K562 (cell line): ENCODE results near the gene MOSPD3. TPM values are rescaled to one million over a fixed set of nuclear protein-coding genes. Genes with fewer than 3 reads are reported as not detected.

ENCODE experiments used
- BHLHE40 ChIP-seq: IDR thresholded peaks from 2 replicates; pipeline ENCODE4 v1.6.1; 2011; ENCODE audit warnings: low read length, improper control_type of control experiment
- CBX3 ChIP-seq, 2 experiments: IDR thresholded peaks; 1 replicate in 1 of 2; 2 replicates in 1 of 2; pipeline ENCODE4 v1.6.1; 2012; ENCODE audit warnings: inconsistent platforms in 2 of 2, low read length in 2 of 2, borderline replicate concordance in 1 of 2, control low read depth in 1 of 2
- CTCF ChIP-seq, 3 experiments: IDR thresholded peaks in 2 of 3; conservative IDR thresholded peaks in 1 of 3; 2 replicates each; pipeline ENCODE4 v1.5.1; 2011 to 2012; ENCODE audit warnings: low read length in 3 of 3, mild to moderate bottlenecking in 3 of 3, control low read depth in 2 of 3, improper control_type of control experiment in 1 of 3, inconsistent platforms in 1 of 3, low read depth in 1 of 3, mixed read lengths in 1 of 3, moderate library complexity in 1 of 3; ENCODE audit not compliant: insufficient read depth in 2 of 3
- HDGF ChIP-seq: fragments of 450-650 bp; IDR thresholded peaks from 2 replicates; pipeline ENCODE4 v1.6.1; 2016
- KLF13 ChIP-seq: fragments of 450-650 bp; IDR thresholded peaks from 2 replicates; pipeline ENCODE4 v1.6.1; 2016; ENCODE audit warnings: missing genetic modification characterization, low read depth, mild to moderate bottlenecking, missing compliant biosample characterization, moderate library complexity, borderline replicate concordance
- MAFK ChIP-seq: IDR thresholded peaks from 2 replicates; pipeline ENCODE4 v1.6.1; 2011; ENCODE audit warnings: low read length, improper control_type of control experiment
- MBD2 ChIP-seq: sonication (generic); IDR thresholded peaks from 2 replicates; pipeline ENCODE4 v1.6.1; 2016; ENCODE audit warnings: low read depth, borderline replicate concordance
- MLLT1 ChIP-seq, 2 experiments: fragments of 450-650 bp; IDR thresholded peaks; 2 replicates each; pipeline ENCODE4 v1.6.1; 2016
- RAD21 ChIP-seq, 2 experiments: fragments of 250-450 bp in 1 of 2; fragments of 450-650 bp in 1 of 2; sonication (Bioruptor Pico) in 1 of 2; formaldehyde crosslinking in 1 of 2; IDR thresholded peaks in 1 of 2; conservative IDR thresholded peaks in 1 of 2; 2 replicates each; pipeline versions ENCODE4 v1.4.0 to v1.8.0; 2020 to 2022; ENCODE audit warnings: mild to moderate bottlenecking in 2 of 2, moderate library complexity in 1 of 2
- RBM25 ChIP-seq: fragments of 200-400 bp; formaldehyde crosslinking; IDR thresholded peaks from 2 replicates; pipeline ENCODE4 v1.6.1; 2018; ENCODE audit warnings: low read length, low read depth, moderate library complexity; ENCODE audit not compliant: severe bottlenecking
- REST ChIP-seq, 2 experiments: fragments of 450-650 bp; formaldehyde crosslinking in 1 of 2; IDR thresholded peaks; 2 replicates each; pipeline versions ENCODE4 v1.4.0 to v1.6.1; 2014 to 2020; ENCODE audit warnings: mild to moderate bottlenecking in 2 of 2, borderline replicate concordance in 1 of 2, low read depth in 1 of 2
- TAF7 ChIP-seq: fragments of 450-650 bp; IDR thresholded peaks from 2 replicates; pipeline ENCODE4 v1.6.1; 2016; ENCODE audit warnings: missing genetic modification characterization, missing compliant biosample characterization
- polyA plus RNA-seq, 8 experiments: library from polyadenylated mRNA; depleted of rRNA in 4 of 8; stranded (reverse) in 5 of 8; unstranded in 3 of 8; fragments of >200 nt; fragmentation: Nextera tagmentation in 2 of 8; fragmentation: Illumina TruSeq in 1 of 8; extraction: Ambion mirVana in 2 of 8; extraction: Trizol in 1 of 8; gene quantifications; 2 replicates each; pipeline versions ENCODE4 v1.2.1 to v1.2.3, GENCODE V29; 2011 to 2014; ENCODE audit warnings: inconsistent platforms in 1 of 8, missing spikeins in 1 of 8
- total RNA-seq, 7 experiments: library from RNA; depleted of rRNA in 6 of 7; stranded (reverse); fragments of >200 nt in 6 of 7; fragmentation: Illumina TruSeq in 2 of 7; extraction: Trizol in 2 of 7; gene quantifications; 2 replicates each; pipeline versions ENCODE4 v1.2.1 to v1.2.3, GENCODE V29; 2011 to 2021; ENCODE audit warnings: low replicate concordance in 1 of 7

MOSPD3 gene
- total and polyA plus RNA-seq, 9 of the 15 experiments (the other 6 are each of a cell fraction or from before 2014, with no cell fraction given): 1.4 to 32.1 (median 7.3) TPM

- TF ChIP-seq REST (IDR thresholded peaks at IDR 0.05; ENCODE audit: borderline replicate concordance) (peak; percentile 18; the same call in 1 of the 2 replicates), REST (CRISPR knock-in tag; IDR thresholded peaks at IDR 0.05; ENCODE audit: low read depth) (peak; percentile 41; the same call in 1 of the 2 replicates), HDGF (no peak), RAD21 (CRISPR knock-in tag; conservative IDR thresholded peaks at IDR 0.05 in 1 of 2, IDR thresholded peaks at IDR 0.05 in 1 of 2) (no peak; a peak in 1 of 4 replicates), CBX3 (IDR thresholded peaks at IDR 0.05; ENCODE audit: borderline replicate concordance in 1 of 2, low read length in 2 of 2) (no peak), CTCF (IDR thresholded peaks at IDR 0.05 in 2 of 3, conservative IDR thresholded peaks at IDR 0.05 in 1 of 3; ENCODE audit: insufficient read depth in 2 of 3, low read depth in 1 of 3, low read length in 3 of 3) (0 out of 6 replicates have a peak, but pooled peaks of 1 of the 3 experiments have one; percentile 1), MLLT1 (IDR thresholded peaks at IDR 0.05) (peak in 1 of 2 experiments; percentile 91; a peak in 2 of 4 replicates), BHLHE40 (peak; percentile 57; the same call in 1 of the 2 replicates), TAF7 (tag) (peak; percentile 39), MAFK (0 out of 2 replicates have a peak, but pooled peaks have one; percentile 10), RBM25 (peak; percentile 85), KLF13 (tag) (0 out of 2 replicates have a peak, but pooled peaks have one; percentile 34), MBD2 (peak; percentile 91)
Measured at GRCh38 chr7:100611983-100612729, at the start of gene MOSPD3 (continued).
